IMR-90 (cell line): Measurements from ENCODE around the gene ITCH. TPM values are rescaled to one million over a fixed set of nuclear protein-coding genes. Genes with fewer than 3 reads are reported as not detected.

Experiments used
- ATAC-seq: fragments of 200-7000 bp; cut with Tn5 transposase; 2 replicates; pipeline ENCODE4 v1.9.1; 2020; ENCODE audit warnings: low read depth, mild to moderate bottlenecking, moderate library complexity
- BruUV-seq: library from RNA; stranded (reverse); fragments of 400-500 nt; replicated peaks from 2 replicates; lab custom pipeline; 2021; lab: Mats Ljungman, UMichigan
- CTCF ChIA-PET: fragments of 300-600 bp; formaldehyde crosslinking; extraction: SDS; loops from one replicate; lab custom pipeline; 2021; ENCODE audit warnings: antibody characterized with exemption; lab: Yijun Ruan, JAX
- POLR2A ChIA-PET: fragments of 300-600 bp; sonication (Branson Sonifier 250); formaldehyde crosslinking; loops from one replicate; lab custom pipeline; 2022; ENCODE audit warnings: antibody characterized with exemption; ENCODE audit not compliant: unreplicated experiment; lab: Charles Lee
- DNase-seq: peaks from one replicate; pipeline ENCODE4 v3.0.0; 2013
- H2AFZ ChIP-seq: replicated peaks from 2 replicates; pipeline ENCODE3; 2013; ENCODE audit warnings: low read length, mild to moderate bottlenecking; ENCODE audit not compliant: poor library complexity
- H2AK5ac ChIP-seq: 2 replicates; pipeline ENCODE4 v1.6.1; 2013; ENCODE audit warnings: low read depth, low read length, inconsistent platforms
- H2AK9ac ChIP-seq: replicated peaks from 2 replicates; pipeline ENCODE3; 2013; ENCODE audit warnings: mild to moderate bottlenecking, low read depth, low read length, moderate library complexity; ENCODE audit not compliant: poor library complexity
- H2BK120ac ChIP-seq: 2 replicates; pipeline ENCODE4 v1.6.1; 2013; ENCODE audit warnings: low read depth, low read length, inconsistent platforms
- H2BK15ac ChIP-seq: 3 replicates; pipeline ENCODE4 v1.6.1; 2013; ENCODE audit warnings: low read depth, low read length, inconsistent platforms
- H2BK20ac ChIP-seq: 2 replicates; pipeline ENCODE4 v1.6.1; 2013; ENCODE audit warnings: low read depth, mild to moderate bottlenecking, inconsistent platforms, low read length, moderate library complexity
- H2BK5ac ChIP-seq: 2 replicates; pipeline ENCODE4 v1.6.1; 2013; ENCODE audit warnings: mild to moderate bottlenecking, low read depth, low read length, inconsistent platforms; ENCODE audit not compliant: poor library complexity, severe bottlenecking
- H3K14ac ChIP-seq: replicated peaks from 2 replicates; pipeline ENCODE4 v1.6.1; 2013; ENCODE audit warnings: low read depth, low read length, inconsistent platforms
- H3K18ac ChIP-seq: 2 replicates; pipeline ENCODE4 v1.6.1; 2013; ENCODE audit warnings: low read depth, low read length, control low read depth
- H3K23ac ChIP-seq: 2 replicates; pipeline ENCODE4 v1.6.1; 2013; ENCODE audit warnings: low read depth, low read length, inconsistent platforms
- H3K27ac ChIP-seq: 2 replicates; pipeline ENCODE4 v1.5.1; 2013; ENCODE audit warnings: mild to moderate bottlenecking, control low read depth, low read length; ENCODE audit not compliant: insufficient read depth
- H3K27me3 ChIP-seq: 2 replicates; pipeline ENCODE4 v1.6.1; 2013; ENCODE audit warnings: low read length; ENCODE audit not compliant: control insufficient read depth, insufficient read depth
- H3K36me3 ChIP-seq: 2 replicates; pipeline ENCODE4 v1.6.1; 2013; ENCODE audit warnings: low read length, mixed read lengths; ENCODE audit not compliant: control insufficient read depth, insufficient read depth
- H3K4ac ChIP-seq: 2 replicates; pipeline ENCODE4 v1.6.1; 2013; ENCODE audit warnings: low read depth, low read length, inconsistent platforms
- H3K4me1 ChIP-seq: 2 replicates; pipeline ENCODE4 v1.6.1; 2013; ENCODE audit warnings: low read length, mixed read lengths; ENCODE audit not compliant: control insufficient read depth, insufficient read depth
- H3K4me2 ChIP-seq: 2 replicates; pipeline ENCODE4 v1.6.1; 2013; ENCODE audit warnings: low read depth, mild to moderate bottlenecking, control low read depth, low read length, moderate library complexity
- H3K4me3 ChIP-seq: 2 replicates; pipeline ENCODE4 v1.5.1; 2013; ENCODE audit warnings: low read depth, mild to moderate bottlenecking, control low read depth, low read length, moderate library complexity; ENCODE audit not compliant: insufficient read depth
- H3K56ac ChIP-seq: 2 replicates; pipeline ENCODE4 v1.6.1; 2013; ENCODE audit warnings: low read length, inconsistent platforms; ENCODE audit not compliant: insufficient read depth; ENCODE audit errors: extremely low read depth
- H3K79me1 ChIP-seq, 2 experiments: 2 replicates each; pipeline ENCODE4 v1.6.1; 2013; ENCODE audit warnings: low read length in 2 of 2, inconsistent platforms in 1 of 2, low read depth in 1 of 2
- H3K9ac ChIP-seq: 2 replicates; pipeline ENCODE4 v1.6.1; 2013; ENCODE audit warnings: low read depth, low read length, control low read depth
- H3K9me1 ChIP-seq: 2 replicates; pipeline ENCODE4 v1.6.1; 2013; ENCODE audit warnings: low read length, inconsistent platforms; ENCODE audit not compliant: insufficient read depth
- H3K9me3 ChIP-seq: 2 replicates; pipeline ENCODE4 v1.6.1; 2013; ENCODE audit warnings: low read length; ENCODE audit not compliant: control insufficient read depth, insufficient read depth
- H4K20me1 ChIP-seq: 2 replicates; pipeline ENCODE4 v1.6.1; 2013; ENCODE audit warnings: low read length, inconsistent platforms; ENCODE audit not compliant: insufficient read depth
- H4K5ac ChIP-seq: 2 replicates; pipeline ENCODE4 v1.6.1; 2013; ENCODE audit warnings: mild to moderate bottlenecking, low read depth, low read length, control low read depth
- H4K8ac ChIP-seq, 2 experiments: 2 replicates each; pipeline ENCODE4 v1.6.1; 2013; ENCODE audit warnings: low read depth in 2 of 2, low read length in 2 of 2, control low read depth in 1 of 2, inconsistent platforms in 1 of 2
- H4K91ac ChIP-seq: 2 replicates; pipeline ENCODE4 v1.6.1; 2013; ENCODE audit warnings: low read depth, low read length, inconsistent platforms; ENCODE audit not compliant: insufficient read depth
- BHLHE40 ChIP-seq: fragments of 150-350 bp; IDR thresholded peaks from 2 replicates; pipeline ENCODE4 v1.6.1; 2016; ENCODE audit warnings: mild to moderate bottlenecking, low read depth, low read length
- CEBPB ChIP-seq: IDR thresholded peaks from 2 replicates; pipeline ENCODE4 v1.6.1; 2012; ENCODE audit warnings: low read depth, low read length, improper control_type of control experiment
- CHD1 ChIP-seq: IDR thresholded peaks from 2 replicates; pipeline ENCODE4 v1.6.1; 2012; ENCODE audit warnings: low read depth, low read length, improper control_type of control experiment
- CTCF ChIP-seq: conservative IDR thresholded peaks from 2 replicates; pipeline ENCODE4 v1.5.1; 2012; ENCODE audit warnings: mild to moderate bottlenecking, low read depth, low read length, improper control_type of control experiment
- ELK1 ChIP-seq: fragments of 150-350 bp; IDR thresholded peaks from 2 replicates; pipeline ENCODE4 v1.6.1; 2016; ENCODE audit warnings: low read depth, mild to moderate bottlenecking, low read length, moderate library complexity, borderline replicate concordance
- FOS ChIP-seq: fragments of 150-350 bp; IDR thresholded peaks from 2 replicates; pipeline ENCODE4 v1.6.1; 2016; ENCODE audit warnings: low read depth, low read length
- MAFK ChIP-seq: IDR thresholded peaks from 2 replicates; pipeline ENCODE4 v1.6.1; 2012; ENCODE audit warnings: low read depth, low read length, improper control_type of control experiment
- MAZ ChIP-seq: IDR thresholded peaks from 2 replicates; pipeline ENCODE4 v1.6.1; 2012; ENCODE audit warnings: low read depth, mild to moderate bottlenecking, low read length, improper control_type of control experiment, moderate library complexity, borderline replicate concordance
- MXI1 ChIP-seq: IDR thresholded peaks from 2 replicates; pipeline ENCODE4 v1.6.1; 2012; ENCODE audit warnings: low read depth, mild to moderate bottlenecking, low read length, moderate library complexity, borderline replicate concordance
- NFE2L2 ChIP-seq: fragments of 150-350 bp; IDR thresholded peaks from 2 replicates; pipeline ENCODE4 v1.6.1; 2016; ENCODE audit warnings: low read depth, mild to moderate bottlenecking, low read length
- POLR2A ChIP-seq: IDR thresholded peaks from 2 replicates; pipeline ENCODE4 v1.6.1; 2012; ENCODE audit warnings: mild to moderate bottlenecking, low read depth, low read length
- RAD21 ChIP-seq: IDR thresholded peaks from 2 replicates; pipeline ENCODE4 v1.6.1; 2012; ENCODE audit warnings: low read length, improper control_type of control experiment
- RCOR1 ChIP-seq: IDR thresholded peaks from 2 replicates; pipeline ENCODE4 v1.6.1; 2012; ENCODE audit warnings: mild to moderate bottlenecking, low read length, improper control_type of control experiment; ENCODE audit not compliant: insufficient replicate concordance
- RFX5 ChIP-seq: IDR thresholded peaks from 2 replicates; pipeline ENCODE4 v1.8.0; 2012; ENCODE audit warnings: low read depth, mild to moderate bottlenecking, low read length, moderate library complexity
- SMC3 ChIP-seq: fragments of 150-350 bp; IDR thresholded peaks from 2 replicates; pipeline ENCODE4 v1.6.1; 2016; ENCODE audit warnings: low read depth, mild to moderate bottlenecking, antibody characterized with exemption, low read length, moderate library complexity
- USF2 ChIP-seq: fragments of 150-350 bp; IDR thresholded peaks from 2 replicates; pipeline ENCODE4 v1.6.1; 2017; ENCODE audit warnings: mild to moderate bottlenecking, antibody characterized with exemption, low read length, low read depth
- WGBS, 2 experiments: methylation state at CpG; one replicate each; pipeline versions ENCODE4 v1.1.5 to v1.1.7; 2013; ENCODE audit warnings: missing lambda C conversion rate in 2 of 2; ENCODE audit not compliant: insufficient read length in 1 of 2; ENCODE audit errors: extremely low coverage in 2 of 2; 5-methylcytosine and 5-hydroxymethylcytosine counted together
- dilution Hi-C: fragments of 300-500 bp; cut with HindIII; formaldehyde crosslinking; loops from one replicate; pipeline ENCODE4 v1.14.3; 2018; ENCODE audit warnings: low sequenced_read_pairs; ENCODE audit not compliant: unreplicated experiment
- in situ Hi-C: fragments of 300-500 bp; cut with MboI; formaldehyde crosslinking; loops from 3 replicates; pipeline ENCODE4 v1.14.3; 2019; ENCODE audit warnings: low sequenced_read_pairs, inconsistent platforms, mixed read lengths
- intact Hi-C: fragments of 100-400 bp; cut with micrococcal nuclease; formaldehyde crosslinking; loops from 2 replicates; pipeline ENCODE4 v1.10.0; 2022
- polyA plus RNA-seq, 3 experiments: library from polyadenylated mRNA; depleted of rRNA; stranded (reverse); fragments of >200 nt; gene quantifications; 2 replicates each; pipeline ENCODE4 v1.2.3, GENCODE V29; 2012; ENCODE audit warnings: low replicate concordance in 1 of 3
- total RNA-seq: library from RNA; depleted of rRNA; stranded (reverse); fragments of >200 nt; gene quantifications from 2 replicates; pipeline ENCODE4 v1.2.3, GENCODE V29; 2012

The ITCH gene
- total and polyA plus RNA-seq, 2 of the 4 experiments (the other 2 are of a cell fraction), result 12.7 to 94.6 TPM

GRCh38 chr20:34448517-34448916 lies 85.4 kb downstream of the ITCH start:
- no peak for ATAC-seq

More at GRCh38 chr20:34448517-34448916, 85.4 kb downstream of the ITCH start:
- Histone ChIP-seq H4K91ac (no peak overlapping the region), H2BK120ac (no peak overlapping the region), H3K36me3 (peaks cover 39% of the 10 kb centered on the region), H2AFZ (no peak overlapping the region), H3K4me2 (no peak overlapping the region), H3K27ac (no peak overlapping the region), H3K4me1 (peaks cover 6% of the 10 kb centered on the region), H3K4me3 (no peak overlapping the region), H3K9me1 (0 out of 2 replicates have a peak, but pooled peaks cover 3% of the 10 kb centered on the region), H3K56ac (no peak overlapping the region), H4K20me1 (peaks cover 3% of the 10 kb centered on the region; the same call in 1 of the 2 replicates), H3K23ac (no peak overlapping the region), H4K8ac (no peak overlapping the region; a peak in 1 of 4 replicates), H3K9ac (no peak overlapping the region), H2BK20ac (no peak overlapping the region), H3K27me3 (no peaks in the 10 kb centered on the region), H3K14ac (no peak overlapping the region), H2BK15ac (no peak overlapping the region), H2AK5ac (no peak overlapping the region), H2AK9ac (no peak overlapping the region), H4K5ac (no peak overlapping the region), H3K9me3 (no peaks in the 10 kb centered on the region), H2BK5ac (no peak overlapping the region), H3K18ac (no peak overlapping the region), H3K4ac (no peak overlapping the region), H3K79me1 (peaks cover 27 to 43% of the 10 kb centered on the region in 2 experiments)
- intact Hi-C loops (no loop called here), dilution Hi-C loops (no loop called here), in situ Hi-C loops (no loop called here)
- no TSS peak for BruUV-seq
- ChIA-PET POLR2A (no interaction called here), CTCF (interaction anchor here (0.9 kb wide), 1 partner anchor 18 kb away, joined by 3 read pairs; no protein-coding TSS in a partner anchor)
- 11% methylated on average over 1 of the region's 1 CpG; no CpG with 5 or more reads in 1 of the 2 experiments for WGBS, 2 experiments
- no peak for TF ChIP-seq MAFK
- TF ChIP-seq BHLHE40, result no peak
- TF ChIP-seq CEBPB, result no peak
- TF ChIP-seq MXI1, result no peak
- TF ChIP-seq RFX5, result no peak
- no peak for TF ChIP-seq USF2
- no peak for TF ChIP-seq NFE2L2
- no peak for TF ChIP-seq ELK1
- no peak for TF ChIP-seq RAD21
- TF ChIP-seq FOS, result no peak
- TF ChIP-seq MAZ, result no peak
- TF ChIP-seq RCOR1, result no peak
- no peak for TF ChIP-seq SMC3
- TF ChIP-seq CHD1, result no peak
- no peak for TF ChIP-seq POLR2A
- no peak for TF ChIP-seq CTCF
- DNase-seq, result no peak
